Progenitor cell of endocrine pancreas (in vitro differentiated cells): ENCODE data around the gene ZFX. TPM values are rescaled to one million over a fixed set of nuclear protein-coding genes. Genes with fewer than 3 reads are reported as not detected.

Source experiments
- DNase-seq: peaks from one replicate; pipeline ENCODE4 v3.0.0; 2021; ENCODE audit warnings: low spot score; ENCODE audit not compliant: unreplicated experiment
- H3K27ac Mint-ChIP-seq: 2 replicates; pipeline ENCODE4 v1.8.0; 2021; ENCODE audit warnings: mild to moderate bottlenecking, moderate library complexity, mixed read lengths
- H3K27me3 Mint-ChIP-seq: 2 replicates; pipeline ENCODE4 v1.8.0; 2021; ENCODE audit warnings: mixed read lengths
- H3K36me3 Mint-ChIP-seq: 2 replicates; pipeline ENCODE4 v1.8.0; 2022; ENCODE audit warnings: mixed read lengths; ENCODE audit not compliant: insufficient read depth
- H3K4me1 Mint-ChIP-seq: 2 replicates; pipeline ENCODE4 v1.8.0; 2021; ENCODE audit warnings: low read depth, mixed read lengths
- H3K4me3 Mint-ChIP-seq: 2 replicates; pipeline ENCODE4 v1.8.0; 2021; ENCODE audit warnings: low read depth, mild to moderate bottlenecking, moderate library complexity, mixed read lengths
- H3K9me3 Mint-ChIP-seq: 2 replicates; pipeline ENCODE4 v1.8.0; 2021; ENCODE audit warnings: low read depth, mixed read lengths
- total RNA-seq: library from RNA; stranded (reverse); gene quantifications from 2 replicates; pipeline ENCODE4 v1.2.1, GENCODE V29; 2021
- TF ChIP-seq, protein P1 (sequence below): fragments of 200-600 bp; sonication (generic); IDR thresholded peaks from one replicate; pipeline ENCODE4 v1.5.0; 2021; ENCODE audit warnings: antibody characterized with exemption, mild to moderate bottlenecking; ENCODE audit not compliant: unreplicated experiment

Gene ZFX
- total RNA-seq, 1 donor from 2014 or later, result 113 TPM

DNA sequence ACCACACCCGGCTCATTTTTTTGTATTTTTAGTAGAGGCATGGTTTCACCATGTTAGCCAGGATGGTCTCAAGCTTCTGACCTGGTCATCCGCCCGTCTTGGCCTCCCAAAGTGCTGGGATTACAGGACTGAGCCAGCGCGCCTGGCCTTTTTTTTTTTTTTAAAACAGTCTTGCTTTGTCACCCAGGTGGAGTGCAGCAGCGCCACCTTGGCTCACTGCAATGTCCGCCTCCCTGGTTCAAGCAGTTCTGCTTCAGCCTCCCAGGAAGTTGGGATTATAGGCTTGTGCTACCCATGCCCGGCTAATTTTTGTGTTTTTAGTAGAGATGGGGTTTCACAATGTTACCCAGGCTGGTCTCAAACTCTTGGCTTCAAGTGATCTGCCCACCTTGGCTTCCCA, 28.9 kb downstream of the ZFX start:
- DNase-seq, result no peak
- Mint-ChIP-seq H3K9me3 (no peaks in the 10 kb centered on the region), H3K27ac (no peak overlapping the region), H3K4me1 (no peaks in the 10 kb centered on the region), H3K27me3 (no peaks in the 10 kb centered on the region), H3K4me3 (no peak overlapping the region), H3K36me3 (peaks cover 32% of the 10 kb centered on the region)
- TF ChIP-seq, protein P1, sequence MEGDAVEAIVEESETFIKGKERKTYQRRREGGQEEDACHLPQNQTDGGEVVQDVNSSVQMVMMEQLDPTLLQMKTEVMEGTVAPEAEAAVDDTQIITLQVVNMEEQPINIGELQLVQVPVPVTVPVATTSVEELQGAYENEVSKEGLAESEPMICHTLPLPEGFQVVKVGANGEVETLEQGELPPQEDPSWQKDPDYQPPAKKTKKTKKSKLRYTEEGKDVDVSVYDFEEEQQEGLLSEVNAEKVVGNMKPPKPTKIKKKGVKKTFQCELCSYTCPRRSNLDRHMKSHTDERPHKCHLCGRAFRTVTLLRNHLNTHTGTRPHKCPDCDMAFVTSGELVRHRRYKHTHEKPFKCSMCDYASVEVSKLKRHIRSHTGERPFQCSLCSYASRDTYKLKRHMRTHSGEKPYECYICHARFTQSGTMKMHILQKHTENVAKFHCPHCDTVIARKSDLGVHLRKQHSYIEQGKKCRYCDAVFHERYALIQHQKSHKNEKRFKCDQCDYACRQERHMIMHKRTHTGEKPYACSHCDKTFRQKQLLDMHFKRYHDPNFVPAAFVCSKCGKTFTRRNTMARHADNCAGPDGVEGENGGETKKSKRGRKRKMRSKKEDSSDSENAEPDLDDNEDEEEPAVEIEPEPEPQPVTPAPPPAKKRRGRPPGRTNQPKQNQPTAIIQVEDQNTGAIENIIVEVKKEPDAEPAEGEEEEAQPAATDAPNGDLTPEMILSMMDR, result no peak

GRCh38 chrX:24184018-24184417, 34.5 kb downstream of the ZFX start:
- Mint-ChIP-seq H3K4me3 (no peak overlapping the region), H3K36me3 (peaks cover 43% of the 10 kb centered on the region), H3K4me1 (peaks cover 22% of the 10 kb centered on the region), H3K27ac (no peak overlapping the region), H3K9me3 (peaks cover 10% of the 10 kb centered on the region), H3K27me3 (no peaks in the 10 kb centered on the region)
- DNase-seq, result no peak
- TF ChIP-seq, protein P1, result no peak

DNA sequence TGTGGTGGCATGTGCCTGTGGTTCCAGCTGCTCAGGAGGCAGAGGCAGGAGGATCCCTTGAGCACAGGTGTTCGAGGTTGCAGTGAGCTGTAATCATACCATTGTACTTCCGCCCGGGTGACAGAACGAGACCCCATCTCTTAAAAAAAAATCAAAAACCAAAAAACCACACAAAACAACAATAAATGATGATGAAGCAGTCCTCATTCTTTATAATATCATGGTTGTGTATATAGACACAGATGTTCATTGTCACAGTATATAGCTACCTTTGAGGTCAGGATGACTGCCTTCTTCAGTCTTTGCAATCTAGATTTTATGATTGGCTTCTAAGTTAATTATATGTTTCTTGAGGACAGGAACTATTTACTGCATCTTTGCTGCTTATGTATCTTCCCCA, 37.0 kb downstream of the ZFX start:
- Mint-ChIP-seq H3K27ac (peak overlapping the region; percentile 19), H3K4me1 (peaks cover 32% of the 10 kb centered on the region), H3K4me3 (no peak overlapping the region)

DNA sequence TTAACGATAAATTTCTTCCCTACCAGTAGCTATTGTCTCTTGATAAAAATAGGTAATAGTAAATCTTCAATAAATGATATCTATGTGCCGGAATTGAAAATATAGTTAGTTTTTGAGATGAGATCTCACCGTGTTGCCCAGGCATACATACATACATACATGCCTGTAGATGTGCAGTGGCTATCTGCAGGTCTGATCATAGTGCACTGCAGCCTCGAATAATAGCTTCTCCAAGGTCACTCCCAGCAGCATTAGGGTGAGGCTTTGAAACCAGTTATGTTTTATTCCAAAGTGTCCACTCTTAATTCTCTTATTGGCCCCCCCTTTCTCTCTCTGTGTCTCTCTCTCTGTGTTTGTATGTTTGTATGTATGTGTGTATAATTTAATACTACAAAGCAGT, 37.5 kb downstream of the ZFX start:
- Mint-ChIP-seq H3K27ac (peak overlapping the region; percentile 26), H3K4me3 (no peak overlapping the region), H3K36me3 (peaks cover 54% of the 10 kb centered on the region), H3K9me3 (peaks cover 25% of the 10 kb centered on the region), H3K4me1 (peaks cover 32% of the 10 kb centered on the region), H3K27me3 (no peaks in the 10 kb centered on the region)
- DNase-seq, result no peak
- TF ChIP-seq, protein P1, result no peak

More for the DNA sequence above, 37.0 kb downstream of the ZFX start:
- TF ChIP-seq, protein P1, result no peak
- DNase-seq, result no peak
- peaks cover 51% of the 10 kb centered on the region for H3K36me3 Mint-ChIP-seq
- no peaks in the 10 kb centered on the region for H3K27me3 Mint-ChIP-seq
- peaks cover 23% of the 10 kb centered on the region for H3K9me3 Mint-ChIP-seq

- H3K4me3 Mint-ChIP-seq, result no peak overlapping the region
- TF ChIP-seq, protein P1, result no peak
- H3K27ac Mint-ChIP-seq, result peak overlapping the region; percentile 71
- H3K27me3 Mint-ChIP-seq, result no peaks in the 10 kb centered on the region
- peaks cover 68% of the 10 kb centered on the region for H3K36me3 Mint-ChIP-seq
- H3K9me3 Mint-ChIP-seq, result peaks cover 40% of the 10 kb centered on the region
- DNase-seq, result no peak
- peaks cover 32% of the 10 kb centered on the region for H3K4me1 Mint-ChIP-seq
These were observed 40.0 kb downstream of the ZFX start for GRCh38 chrX:24189490-24189889.
